ENCODE measurements around the gene PEDS1. TPM values are rescaled to one million over a fixed set of nuclear protein-coding genes. Genes with fewer than 3 reads are reported as not detected.

The PEDS1 gene
- total and polyA plus RNA-seq, 2 of the 8 experiments (the other 6 are each of a cell fraction or from before 2014, with no cell fraction given): 28.9 to 75.9 TPM

- Histone ChIP-seq H3K23ac (ENCODE audit: insufficient read length) (no peak within 1 kb of the TSS), H4K20me1 (replicated peaks in 1 of 2; ENCODE audit: control insufficient read depth in 1 of 2, insufficient read depth in 2 of 2, low read length in 2 of 2) (peaks cover 2 to 4% of the 10 kb centered on the region in 2 experiments), H3K4me2 (ENCODE audit: insufficient read depth in 1 of 2, low read depth in 2 of 2, low read length in 2 of 2) (peak within 1 kb of the TSS; percentile 75 to 96), H3K14ac (ENCODE audit: insufficient read length) (no peak within 1 kb of the TSS), H2AFZ (ENCODE audit: low read length) (no peak within 1 kb of the TSS), H2BK20ac (ENCODE audit: low read length) (no peak within 1 kb of the TSS), H3K36me3 (ENCODE audit: control insufficient read depth in 2 of 4, insufficient read depth in 4 of 4, low read length in 3 of 4) (no peaks in the 10 kb centered on the region; a peak in 1 of 8 replicates), H4K8ac (ENCODE audit: extremely low read depth, insufficient read depth, low read length) (peak within 1 kb of the TSS; percentile 90), H3K9ac (replicated peaks in 1 of 4; ENCODE audit: extremely low read depth in 1 of 4, low read depth in 3 of 4, low read length in 3 of 4) (peak within 1 kb of the TSS; percentile 72 to 90 (median 81)), H2AK5ac (ENCODE audit: low read depth, low read length) (0 out of 2 replicates have a peak within 1 kb of the TSS, but pooled peaks have one; percentile 77), H2BK12ac (ENCODE audit: low read depth, low read length) (peak within 1 kb of the TSS; percentile 87; the same call in 1 of the 2 replicates), H3K4me1 (replicated peaks in 1 of 4; ENCODE audit: control insufficient read depth in 3 of 4, insufficient read depth in 4 of 4, low read length in 3 of 4) (peaks cover 0 to 35% (median 21%) of the 10 kb centered on the region in 4 experiments; a peak in 6 of 7 replicates), H3K79me1 (ENCODE audit: low read depth, low read length) (peaks cover 4% of the 10 kb centered on the region), H3K27ac (ENCODE audit: low read depth, low read length) (0 out of 2 replicates have a peak within 1 kb of the TSS, but pooled peaks have one; percentile 22), H3K23me2 (ENCODE audit: low read depth, low read length) (peaks cover 5% of the 10 kb centered on the region; the same call in 1 of the 2 replicates), H3K79me2 (ENCODE audit: control insufficient read depth in 1 of 2, insufficient read depth in 2 of 2, low read length in 2 of 2) (peaks cover 0 to 20% of the 10 kb centered on the region in 2 experiments; a peak in 2 of 4 replicates), H3K4ac (replicated peaks; ENCODE audit: insufficient read length, low read depth, low read length) (no peak within 1 kb of the TSS), H2BK15ac (ENCODE audit: low read length) (no peak within 1 kb of the TSS; the same call in 1 of the 2 replicates), H3K56ac (replicated peaks; ENCODE audit: insufficient read length, low read depth, low read length) (peak within 1 kb of the TSS; percentile 56), H3K27me3 (replicated peaks in 1 of 4; ENCODE audit: control insufficient read depth in 3 of 4, extremely low read depth in 1 of 4, insufficient read depth in 3 of 4, low read length in 3 of 4) (peaks cover 0 to 2% (median 0%) of the 10 kb centered on the region in 4 experiments; a peak in 1 of 7 replicates), H3K18ac (ENCODE audit: extremely low read depth, low read length) (peak within 1 kb of the TSS; percentile 99), H4K5ac (ENCODE audit: insufficient read length, low read depth, low read length) (no peak within 1 kb of the TSS), H2BK5ac (ENCODE audit: low read depth, low read length) (peak within 1 kb of the TSS; percentile 90), H3K4me3 (ENCODE audit: extremely low read depth in 1 of 4, insufficient read depth in 2 of 4, low read depth in 3 of 4, low read length in 4 of 4) (peak within 1 kb of the TSS; percentile 78 to 95 (median 82)), H2BK120ac (replicated peaks; ENCODE audit: low read depth, low read length) (no peak within 1 kb of the TSS), H3K9me3 (ENCODE audit: insufficient read depth in 2 of 2, low read depth in 1 of 2, low read length in 1 of 2) (no peaks in the 10 kb centered on the region), H4K91ac (replicated peaks; ENCODE audit: insufficient read length, low read length) (peak within 1 kb of the TSS; percentile 93)
- CTCF ChIA-PET (ENCODE audit: partially characterized antibody): interaction anchor here (0.6 to 8.8 kb wide), 16 partner anchors 10 to 273 kb away, joined by 3 to 115 read pairs (median 3); no protein-coding TSS in a partner anchor
- DNase-seq (ENCODE audit: low read depth in 1 of 2, low spot score in 2 of 2) (peak in 1 of 2 experiments; percentile 98), FAIRE-seq (no peak)
- POLR2A ChIA-PET (ENCODE audit: partially characterized antibody): interaction anchor here (0.6 to 4.2 kb wide), 41 partner anchors 9 to 445 kb away, joined by 3 to 25 read pairs (median 4); partner anchors contain the start of genes PEDS1 and SNAI1
- 0% methylated on average over 22 of the region's 89 CpGs; no CpG with 5 or more reads in 1 of the 2 experiments for WGBS, 2 experiments (ENCODE audit: extremely low coverage in 1 of 2, insufficient coverage in 1 of 2, insufficient read length in 1 of 2, insufficient replicate concordance in 2 of 2, low coverage in 1 of 2, low lambda C conversion rate in 2 of 2, missing lambda C conversion rate in 1 of 2)
- no peak for TF ChIP-seq EZH2 (IDR thresholded peaks at IDR 0.05; ENCODE audit: low read depth, low read length, severe bottlenecking)
- TF ChIP-seq SUZ12 (IDR thresholded peaks at IDR 0.05; ENCODE audit: low read length): no peak
- TF ChIP-seq KDM1A (IDR thresholded peaks at IDR 0.05; ENCODE audit: borderline replicate concordance, low read length): no peak
- TF ChIP-seq POLR2AphosphoS5 (IDR thresholded peaks at IDR 0.05; ENCODE audit: low read depth, low read length): peak; percentile 55; the same call in 1 of the 2 replicates
- peak; percentile 65 for TF ChIP-seq PHF8 (conservative IDR thresholded peaks at IDR 0.05; ENCODE audit: low read depth, low read length)
- peak; percentile 22 for TF ChIP-seq NANOG (IDR thresholded peaks at IDR 0.05; ENCODE audit: insufficient read depth, low read depth, low read length, poor library complexity, severe bottlenecking)
- TF ChIP-seq SRF (IDR thresholded peaks at IDR 0.05; ENCODE audit: low read depth, low read length): no peak
- TF ChIP-seq ATF3 (IDR thresholded peaks at IDR 0.05; ENCODE audit: insufficient read depth, low read depth, low read length): no peak
- no peak for TF ChIP-seq KDM4A (IDR thresholded peaks at IDR 0.05; ENCODE audit: low read depth, low read length, severe bottlenecking)
These were observed 36.9 kb upstream of the PEDS1 start, which contains the start of gene CEBPB for GRCh38 chr20:50190251-50191064. Gene CEBPB, plus strand, starts transcription at chr20:50190830. Its CDS starts 204 bp downstream, at chr20:50191034.
